TTC549 (cell line): ENCODE measurements around the gene RPAP2.
"Not testable (repeated sequence)": the region's sequence is repeated elsewhere in the genome, so short reads cannot be mapped to it uniquely, and the experiment has no call there.

Experiments used
- FAIRE-seq: peaks from 2 replicates; lab custom pipeline; 2012; peaks lifted over from hg19 to GRCh38; lab: Jason Lieb, UNC

RPAP2 gene

GRCh38 chr1:92298573-92299476 lies at the start of gene RPAP2, which contains the start of gene GLMN:
RPAP2 (plus strand) TSS chr1:92299059; CDS start chr1:92299074, 15 bp downstream.
GLMN (minus strand) TSS chr1:92298987; CDS start chr1:92297999, 988 bp downstream.
- no peak for FAIRE-seq

GRCh38 chr1:92254714-92255113 lies 44.1 kb upstream of the RPAP2 start:
- not testable (repeated sequence) for FAIRE-seq

- no peak for FAIRE-seq
Observed at GRCh38 chr1:92259350-92259749, 39.5 kb upstream of the RPAP2 start.

- no peak for FAIRE-seq
Observed at GRCh38 chr1:92262516-92262915, 36.3 kb upstream of the RPAP2 start.

GRCh38 chr1:92273039-92273438 lies 25.8 kb upstream of the RPAP2 start:
- no peak for FAIRE-seq

GRCh38 chr1:92274939-92275338 lies 23.9 kb upstream of the RPAP2 start:
- FAIRE-seq: no peak

GRCh38 chr1:92276082-92276481 lies 22.8 kb upstream of the RPAP2 start:
- no peak for FAIRE-seq

GRCh38 chr1:92277105-92277723 lies 21.6 kb upstream of the RPAP2 start:
- FAIRE-seq: no peak

GRCh38 chr1:92279781-92280180 lies 19.1 kb upstream of the RPAP2 start:
- not testable (repeated sequence) for FAIRE-seq

- not testable (repeated sequence) for FAIRE-seq
Observed at GRCh38 chr1:92281411-92281810, 17.4 kb upstream of the RPAP2 start.

- peak; percentile 94 for FAIRE-seq
Observed at GRCh38 chr1:92291372-92291999, 7.4 kb upstream of the RPAP2 start.

- FAIRE-seq: no peak
Observed at GRCh38 chr1:92298213-92298572, 666 bp upstream of the RPAP2 start.

- FAIRE-seq: no peak
Observed at GRCh38 chr1:92299477-92300150, 755 bp downstream of the RPAP2 start.

GRCh38 chr1:92301021-92301420 lies 2.2 kb downstream of the RPAP2 start:
- no peak for FAIRE-seq

- no peak for FAIRE-seq
Observed at GRCh38 chr1:92306020-92306419, 7.2 kb downstream of the RPAP2 start.

- no peak for FAIRE-seq
Observed at GRCh38 chr1:92307980-92308379, 9.1 kb downstream of the RPAP2 start.

- FAIRE-seq: peak; percentile 29
Observed at GRCh38 chr1:92310185-92310597, 11.3 kb downstream of the RPAP2 start.

GRCh38 chr1:92314024-92314423 lies 15.2 kb downstream of the RPAP2 start:
- FAIRE-seq: no peak

GRCh38 chr1:92315766-92316599 lies 17.1 kb downstream of the RPAP2 start:
- FAIRE-seq: no peak

- FAIRE-seq: no peak
Observed at GRCh38 chr1:92317836-92318493, 19.1 kb downstream of the RPAP2 start.
